ENCODE measurements around the gene RTKN. TPM values are rescaled to one million over a fixed set of nuclear protein-coding genes. Genes with fewer than 3 reads are reported as not detected.
A peak's percentile ranks its signal among the peaks of the same experiment; 100 is the strongest.

Gene RTKN
- total and polyA plus RNA-seq, 2 of the 13 experiments (the other 11 are each of a cell fraction or from before 2014, with no cell fraction given), result 159 to 166 TPM

DNA sequence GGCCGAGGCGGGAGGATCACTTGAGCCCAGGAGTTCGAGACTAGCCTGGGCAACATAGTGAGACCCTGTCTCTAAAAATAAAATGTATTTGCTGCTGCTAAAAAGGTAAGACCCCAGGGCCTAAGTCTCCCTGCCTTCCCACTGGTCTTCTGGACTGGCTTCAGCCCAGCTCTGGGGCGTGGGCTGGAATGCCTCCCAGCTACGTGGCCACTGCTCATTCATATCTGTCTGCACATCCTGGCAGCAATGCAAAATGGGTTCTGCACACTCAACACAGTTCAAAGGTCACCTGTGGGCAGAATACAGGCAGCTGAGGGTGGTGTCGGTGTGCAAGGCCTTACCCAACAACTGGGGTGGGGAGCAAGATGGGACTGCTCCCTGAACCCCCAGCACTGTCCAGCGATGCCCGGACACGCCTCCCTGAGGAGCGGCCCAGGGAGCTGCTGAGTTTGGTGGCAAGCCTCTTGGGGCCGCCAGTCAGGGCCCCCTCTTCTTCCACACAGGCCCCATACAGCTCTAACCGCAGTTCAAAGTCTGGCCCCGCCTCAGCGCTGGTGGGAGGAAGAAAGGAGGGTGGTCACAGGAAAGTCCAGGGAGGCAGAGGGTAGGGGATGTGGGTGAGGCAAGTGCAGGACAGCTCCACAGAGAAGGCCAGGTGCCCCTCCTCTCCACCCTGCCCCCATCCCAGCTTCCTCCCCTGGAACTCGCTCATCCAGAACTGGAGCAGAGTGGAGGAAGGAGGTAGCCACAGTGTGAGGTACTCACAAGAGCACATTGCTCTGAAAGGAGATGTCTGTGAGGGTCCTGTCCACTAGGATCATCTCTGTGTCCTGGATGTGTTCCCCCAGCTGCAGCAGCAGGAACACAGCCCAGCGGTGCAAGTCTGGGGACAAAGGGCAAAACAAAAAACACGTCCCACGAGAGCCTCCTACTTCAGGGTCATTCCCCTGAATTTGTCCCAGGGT is 12.0 kb downstream of the RTKN start (continued):
- TF ChIP-seq, protein P1, sequence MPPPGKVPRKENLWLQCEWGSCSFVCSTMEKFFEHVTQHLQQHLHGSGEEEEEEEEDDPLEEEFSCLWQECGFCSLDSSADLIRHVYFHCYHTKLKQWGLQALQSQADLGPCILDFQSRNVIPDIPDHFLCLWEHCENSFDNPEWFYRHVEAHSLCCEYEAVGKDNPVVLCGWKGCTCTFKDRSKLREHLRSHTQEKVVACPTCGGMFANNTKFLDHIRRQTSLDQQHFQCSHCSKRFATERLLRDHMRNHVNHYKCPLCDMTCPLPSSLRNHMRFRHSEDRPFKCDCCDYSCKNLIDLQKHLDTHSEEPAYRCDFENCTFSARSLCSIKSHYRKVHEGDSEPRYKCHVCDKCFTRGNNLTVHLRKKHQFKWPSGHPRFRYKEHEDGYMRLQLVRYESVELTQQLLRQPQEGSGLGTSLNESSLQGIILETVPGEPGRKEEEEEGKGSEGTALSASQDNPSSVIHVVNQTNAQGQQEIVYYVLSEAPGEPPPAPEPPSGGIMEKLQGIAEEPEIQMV (CRISPR knock-in tag; IDR thresholded peaks at IDR 0.05; ENCODE audit: low read depth), result peak; percentile 74; the same call in 1 of the 2 replicates
- TF ChIP-seq, protein P2, sequence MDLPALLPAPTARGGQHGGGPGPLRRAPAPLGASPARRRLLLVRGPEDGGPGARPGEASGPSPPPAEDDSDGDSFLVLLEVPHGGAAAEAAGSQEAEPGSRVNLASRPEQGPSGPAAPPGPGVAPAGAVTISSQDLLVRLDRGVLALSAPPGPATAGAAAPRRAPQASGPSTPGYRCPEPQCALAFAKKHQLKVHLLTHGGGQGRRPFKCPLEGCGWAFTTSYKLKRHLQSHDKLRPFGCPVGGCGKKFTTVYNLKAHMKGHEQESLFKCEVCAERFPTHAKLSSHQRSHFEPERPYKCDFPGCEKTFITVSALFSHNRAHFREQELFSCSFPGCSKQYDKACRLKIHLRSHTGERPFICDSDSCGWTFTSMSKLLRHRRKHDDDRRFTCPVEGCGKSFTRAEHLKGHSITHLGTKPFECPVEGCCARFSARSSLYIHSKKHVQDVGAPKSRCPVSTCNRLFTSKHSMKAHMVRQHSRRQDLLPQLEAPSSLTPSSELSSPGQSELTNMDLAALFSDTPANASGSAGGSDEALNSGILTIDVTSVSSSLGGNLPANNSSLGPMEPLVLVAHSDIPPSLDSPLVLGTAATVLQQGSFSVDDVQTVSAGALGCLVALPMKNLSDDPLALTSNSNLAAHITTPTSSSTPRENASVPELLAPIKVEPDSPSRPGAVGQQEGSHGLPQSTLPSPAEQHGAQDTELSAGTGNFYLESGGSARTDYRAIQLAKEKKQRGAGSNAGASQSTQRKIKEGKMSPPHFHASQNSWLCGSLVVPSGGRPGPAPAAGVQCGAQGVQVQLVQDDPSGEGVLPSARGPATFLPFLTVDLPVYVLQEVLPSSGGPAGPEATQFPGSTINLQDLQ (CRISPR knock-in tag; IDR thresholded peaks at IDR 0.05), result no peak
- no peak for TF ChIP-seq ATF7 (IDR thresholded peaks at IDR 0.05)
- peak; percentile 86 for TF ChIP-seq ATF7 (CRISPR knock-in tag; IDR thresholded peaks at IDR 0.05)
- TF ChIP-seq IRF2 (CRISPR knock-in tag; IDR thresholded peaks at IDR 0.05), result 0 out of 2 replicates have a peak, but pooled peaks have one; percentile 51
- no peak for TF ChIP-seq ZNF577 (CRISPR knock-in tag; IDR thresholded peaks at IDR 0.05; ENCODE audit: borderline replicate concordance, low read depth)
- TF ChIP-seq, protein P3, sequence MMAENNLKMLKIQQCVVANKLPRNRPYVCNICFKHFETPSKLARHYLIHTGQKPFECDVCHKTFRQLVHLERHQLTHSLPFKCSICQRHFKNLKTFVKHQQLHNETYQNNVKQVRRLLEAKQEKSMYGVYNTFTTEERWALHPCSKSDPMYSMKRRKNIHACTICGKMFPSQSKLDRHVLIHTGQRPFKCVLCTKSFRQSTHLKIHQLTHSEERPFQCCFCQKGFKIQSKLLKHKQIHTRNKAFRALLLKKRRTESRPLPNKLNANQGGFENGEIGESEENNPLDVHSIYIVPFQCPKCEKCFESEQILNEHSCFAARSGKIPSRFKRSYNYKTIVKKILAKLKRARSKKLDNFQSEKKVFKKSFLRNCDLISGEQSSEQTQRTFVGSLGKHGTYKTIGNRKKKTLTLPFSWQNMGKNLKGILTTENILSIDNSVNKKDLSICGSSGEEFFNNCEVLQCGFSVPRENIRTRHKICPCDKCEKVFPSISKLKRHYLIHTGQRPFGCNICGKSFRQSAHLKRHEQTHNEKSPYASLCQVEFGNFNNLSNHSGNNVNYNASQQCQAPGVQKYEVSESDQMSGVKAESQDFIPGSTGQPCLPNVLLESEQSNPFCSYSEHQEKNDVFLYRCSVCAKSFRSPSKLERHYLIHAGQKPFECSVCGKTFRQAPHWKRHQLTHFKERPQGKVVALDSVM (CRISPR knock-in tag; IDR thresholded peaks at IDR 0.05), result peak; percentile 80
- TF ChIP-seq ZNF563 (CRISPR knock-in tag; IDR thresholded peaks at IDR 0.05), result peak; percentile 64; the same call in 1 of the 2 replicates
- TF ChIP-seq RBAK (CRISPR knock-in tag; IDR thresholded peaks at IDR 0.05), result peak; percentile 79; the same call in 1 of the 2 replicates
- TF ChIP-seq NFKB2 (CRISPR knock-in tag; IDR thresholded peaks at IDR 0.05; ENCODE audit: borderline replicate concordance), result 0 out of 2 replicates have a peak, but pooled peaks have one; percentile 45
- TF ChIP-seq ZNF431 (CRISPR knock-in tag; IDR thresholded peaks at IDR 0.05; ENCODE audit: borderline replicate concordance, low read depth), result no peak
- peak; percentile 88 for TF ChIP-seq AKAP8 (CRISPR knock-in tag; IDR thresholded peaks at IDR 0.05)
- no peak for TF ChIP-seq ZNF33A (CRISPR knock-in tag; IDR thresholded peaks at IDR 0.05; ENCODE audit: borderline replicate concordance)
- TF ChIP-seq PHF8 (CRISPR knock-in tag; IDR thresholded peaks at IDR 0.05), result peak; percentile 54; the same call in 1 of the 2 replicates
- peak; percentile 89 for TF ChIP-seq ZSCAN31 (CRISPR knock-in tag; IDR thresholded peaks at IDR 0.05; ENCODE audit: low read depth)
- no peak for TF ChIP-seq JARID2 (CRISPR knock-in tag; IDR thresholded peaks at IDR 0.05; ENCODE audit: insufficient replicate concordance)
- peak; percentile 93 for TF ChIP-seq HDAC1 (CRISPR knock-in tag; IDR thresholded peaks at IDR 0.05)
- peak; percentile 77 for TF ChIP-seq ZNF205 (CRISPR knock-in tag; IDR thresholded peaks at IDR 0.05)
- TF ChIP-seq ZNF180 (CRISPR knock-in tag; IDR thresholded peaks at IDR 0.05; ENCODE audit: borderline replicate concordance, low read depth), result no peak
- no peak for TF ChIP-seq TRIM24 (CRISPR knock-in tag; IDR thresholded peaks at IDR 0.05)
